ENCODE results near the gene DNAAF9.
"Not testable (repeated sequence)": the region's sequence is repeated elsewhere in the genome, so short reads cannot be mapped to it uniquely, and the experiment has no call there.

DNAAF9 gene
- 30.9 to 37.3 reads per million in 2 donors for total RNA-seq

DNA sequence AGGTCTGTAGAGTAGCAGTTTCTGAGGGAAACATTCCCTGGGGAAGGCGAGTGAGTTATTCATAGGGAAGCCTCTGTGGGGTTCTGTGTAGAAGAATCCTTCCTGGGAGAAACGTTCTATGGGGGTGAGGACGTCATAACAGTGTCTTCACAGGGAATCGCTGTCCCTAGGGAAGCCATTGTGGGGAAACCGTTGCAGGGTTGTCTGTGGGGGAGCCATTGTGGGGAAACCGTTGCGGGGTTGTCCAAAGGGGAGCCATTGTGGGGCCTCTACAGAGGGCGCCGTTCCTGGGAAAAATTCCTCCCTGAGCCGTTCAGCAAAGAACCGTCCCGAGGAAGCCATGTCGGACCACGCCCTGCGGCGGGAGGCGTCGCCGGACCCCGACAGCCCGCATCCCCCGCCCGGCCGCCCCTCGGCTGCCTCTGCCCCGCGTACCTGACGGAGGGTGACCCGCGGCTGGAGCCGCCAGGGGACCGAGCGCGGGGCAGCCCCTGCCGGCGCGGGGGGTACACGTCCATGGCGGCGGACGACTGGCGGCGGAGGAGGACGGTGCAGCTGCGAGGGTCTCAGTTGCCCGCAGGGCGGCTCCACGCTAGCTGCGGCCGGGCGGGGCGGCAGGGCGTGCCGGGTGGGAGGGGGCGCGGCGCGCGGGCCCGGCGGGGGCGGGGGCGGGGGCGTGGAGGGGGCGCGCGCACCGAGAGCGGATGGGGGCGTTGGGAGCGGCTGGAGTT lies at the start of gene DNAAF9:
Gene DNAAF9 (minus strand): TSS at position 630 of the 731 bp plus-strand sequence. CDS start 112 bp downstream, at position 518.
- peak; percentile 58 for DNase-seq

GRCh38 chr20:3456648-3457047 lies 49.2 kb upstream of the DNAAF9 start:
- no peak for DNase-seq

GRCh38 chr20:3454831-3455230 lies 47.4 kb upstream of the DNAAF9 start:
- no peak for DNase-seq

DNA sequence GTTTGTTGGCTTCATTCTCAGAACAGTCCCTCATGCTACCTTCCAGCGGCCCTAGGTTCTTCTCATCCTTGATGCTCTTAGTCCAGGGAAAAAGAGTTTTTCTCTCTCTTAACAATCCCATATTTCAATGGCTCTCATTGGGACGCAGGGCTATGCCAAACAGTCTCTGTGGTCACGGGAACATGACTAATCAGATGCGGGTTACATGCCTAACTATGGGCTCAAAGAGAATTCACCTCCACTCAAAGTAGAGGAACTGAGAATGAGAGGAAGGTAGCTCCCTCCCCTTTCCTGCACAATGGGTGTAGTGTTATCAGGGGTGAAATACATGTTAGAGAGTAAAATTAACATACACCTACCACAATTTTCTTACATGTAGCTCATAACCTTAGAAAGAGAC lies 45.2 kb upstream of the DNAAF9 start:
- DNase-seq: no peak

- no peak for DNase-seq
These were observed 44.7 kb upstream of the DNAAF9 start for GRCh38 chr20:3452136-3452535.

DNA sequence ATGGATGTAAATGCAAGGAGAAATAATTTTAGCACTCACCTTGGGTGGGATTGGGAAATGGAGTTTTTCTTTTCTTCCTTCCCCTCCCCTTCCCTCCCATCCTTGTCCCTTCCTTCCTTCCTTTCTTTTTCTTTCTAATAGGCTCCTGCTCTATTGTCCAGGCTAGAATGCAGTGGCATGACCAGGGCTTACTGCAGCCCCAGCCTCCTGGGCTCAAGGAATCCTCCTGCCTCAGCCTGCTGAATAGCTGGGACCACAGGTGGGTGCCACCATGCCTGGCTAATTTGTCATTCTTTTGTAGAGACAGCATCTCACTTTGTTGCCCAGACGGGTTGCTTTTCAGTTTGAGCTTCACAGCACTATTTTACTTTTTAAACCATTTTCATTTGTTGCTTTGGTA lies 41.9 kb upstream of the DNAAF9 start:
- no peak for DNase-seq

GRCh38 chr20:3447321-3447720 lies 39.9 kb upstream of the DNAAF9 start:
- no peak for DNase-seq

GRCh38 chr20:3446779-3447178 lies 39.3 kb upstream of the DNAAF9 start:
- DNase-seq: no peak

- DNase-seq: no peak
These were observed 29.6 kb upstream of the DNAAF9 start for GRCh38 chr20:3436864-3437574.

DNA sequence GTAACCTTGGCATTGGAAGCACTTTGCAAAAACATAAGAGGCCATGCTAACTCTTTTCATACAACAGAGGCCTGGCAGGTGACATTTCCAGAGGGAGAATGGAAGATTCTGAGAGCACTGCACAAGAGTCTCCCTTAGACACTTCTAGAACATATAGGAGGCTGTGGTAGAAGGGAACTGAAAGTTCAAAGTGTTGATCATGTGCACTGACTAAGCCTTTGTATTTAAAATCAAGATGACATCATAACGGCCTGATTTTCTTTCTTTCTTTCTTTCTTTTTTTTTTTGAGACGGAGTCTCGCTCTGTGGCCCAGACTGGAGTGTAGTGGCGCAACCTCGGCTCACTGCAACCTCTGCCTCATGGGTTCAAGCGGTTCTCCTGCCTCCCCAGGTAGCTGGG lies 26.8 kb upstream of the DNAAF9 start:
- DNase-seq: no peak

GRCh38 chr20:3433744-3434143 lies 26.3 kb upstream of the DNAAF9 start:
- DNase-seq: no peak

DNA sequence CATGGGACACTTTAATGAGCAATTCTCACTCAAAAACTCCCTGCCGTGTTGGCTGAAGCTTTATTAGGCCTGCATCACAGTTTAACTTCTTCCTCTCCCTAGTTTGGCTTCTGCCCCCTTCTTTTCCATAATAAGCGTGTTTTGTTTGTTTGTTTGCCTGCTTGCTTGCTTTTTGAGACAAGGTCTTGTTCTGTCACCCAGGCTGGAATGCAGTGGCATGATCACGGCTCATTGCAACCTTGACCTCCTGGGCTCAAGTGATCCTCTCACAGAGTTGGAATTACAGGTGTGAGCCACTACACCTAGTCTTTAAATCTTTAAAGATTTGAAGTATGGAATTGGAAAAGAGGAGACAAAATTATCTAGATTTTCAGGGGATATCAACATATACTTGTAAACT lies 25.4 kb upstream of the DNAAF9 start:
- no peak for DNase-seq

DNA sequence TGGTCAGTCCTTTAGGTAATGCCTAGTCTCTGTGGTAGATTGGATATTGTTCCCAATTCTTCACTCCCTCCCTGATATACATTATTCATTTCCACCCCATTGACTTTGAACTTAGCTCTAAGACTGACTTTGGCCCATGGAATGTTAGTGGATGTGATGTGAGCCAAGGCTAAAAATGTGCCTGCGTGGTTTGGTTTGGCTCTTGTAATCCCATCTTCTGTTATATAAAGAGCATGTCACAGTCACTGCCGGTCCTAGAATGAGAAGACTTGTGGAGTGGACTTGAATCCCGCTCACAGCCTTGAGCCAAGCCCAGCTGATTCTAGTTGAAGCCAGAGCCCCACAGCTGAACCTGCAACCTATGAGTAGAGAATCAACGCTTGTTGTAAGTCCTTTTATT lies 23.6 kb upstream of the DNAAF9 start:
- DNase-seq: no peak

DNA sequence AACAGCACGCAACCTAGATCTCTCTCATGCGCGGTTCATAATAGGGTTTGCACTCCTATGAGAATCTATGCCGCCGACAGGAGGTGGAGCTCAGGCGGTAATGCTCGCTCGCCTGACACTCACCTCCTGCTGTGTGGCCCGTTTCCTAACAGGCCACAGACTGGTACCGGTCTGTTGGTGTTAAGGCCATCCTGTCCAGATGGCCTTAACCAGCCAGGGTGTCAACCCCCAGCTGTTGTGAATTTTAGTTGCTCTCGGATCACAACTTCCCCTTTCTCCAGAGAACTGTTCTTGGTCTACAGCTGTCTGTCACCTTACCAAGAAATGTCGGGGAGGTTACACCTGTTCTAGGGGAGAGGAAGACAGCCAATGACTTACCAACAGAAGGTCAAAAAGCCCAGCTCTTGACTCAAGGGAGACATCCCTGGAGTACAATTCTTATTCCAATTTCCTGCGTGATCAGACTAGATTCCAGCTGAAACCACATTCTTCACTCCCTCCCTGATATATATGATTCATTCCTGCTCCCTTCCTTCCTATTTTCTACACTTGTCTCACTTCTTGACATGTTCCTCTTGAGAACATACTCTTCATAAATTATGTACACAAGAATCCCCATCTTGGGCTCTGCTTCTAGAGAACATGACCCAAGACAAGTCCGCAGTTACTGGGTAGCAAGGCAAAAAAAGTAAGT lies 23.1 kb upstream of the DNAAF9 start:
- DNase-seq: no peak

DNA sequence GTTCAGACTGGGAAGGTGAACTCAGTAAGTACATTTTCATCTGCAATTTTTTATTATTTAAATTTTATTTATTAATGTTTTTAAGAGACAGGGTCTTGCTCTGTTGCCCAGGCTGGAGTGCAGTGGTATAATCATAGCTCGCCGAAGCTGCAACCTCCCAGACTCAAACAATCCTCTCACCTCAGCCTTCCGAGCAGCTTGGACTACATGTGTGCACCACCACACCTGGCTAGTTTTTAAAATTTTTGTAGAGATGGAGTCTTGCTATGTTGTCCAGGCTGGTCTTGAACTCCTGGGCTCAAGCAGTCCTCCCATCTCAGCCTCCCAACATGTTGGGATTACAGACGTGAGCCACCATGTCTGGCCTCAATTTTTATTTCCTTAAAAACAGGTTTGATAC lies 19.3 kb upstream of the DNAAF9 start:
- not testable (repeated sequence) for DNase-seq

DNA sequence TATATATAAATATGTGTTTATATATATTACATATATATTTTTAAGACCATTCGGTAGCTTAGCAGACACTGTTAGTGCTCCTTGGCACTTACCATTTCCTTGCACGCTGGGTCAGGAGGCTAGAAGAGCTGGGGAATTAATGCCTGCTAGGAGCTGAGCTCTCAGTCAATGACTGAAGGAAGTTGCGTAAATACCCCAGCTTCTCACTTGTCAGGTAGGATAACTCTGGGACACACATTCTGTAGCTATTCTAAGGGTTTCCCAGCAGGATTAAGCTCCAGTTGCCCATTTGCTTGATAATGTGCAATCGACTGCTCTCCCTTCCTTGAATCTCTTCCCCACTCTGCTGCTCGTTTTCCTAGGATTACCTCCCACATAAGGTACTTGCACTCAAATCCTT lies 15.7 kb upstream of the DNAAF9 start:
- no peak for DNase-seq

DNA sequence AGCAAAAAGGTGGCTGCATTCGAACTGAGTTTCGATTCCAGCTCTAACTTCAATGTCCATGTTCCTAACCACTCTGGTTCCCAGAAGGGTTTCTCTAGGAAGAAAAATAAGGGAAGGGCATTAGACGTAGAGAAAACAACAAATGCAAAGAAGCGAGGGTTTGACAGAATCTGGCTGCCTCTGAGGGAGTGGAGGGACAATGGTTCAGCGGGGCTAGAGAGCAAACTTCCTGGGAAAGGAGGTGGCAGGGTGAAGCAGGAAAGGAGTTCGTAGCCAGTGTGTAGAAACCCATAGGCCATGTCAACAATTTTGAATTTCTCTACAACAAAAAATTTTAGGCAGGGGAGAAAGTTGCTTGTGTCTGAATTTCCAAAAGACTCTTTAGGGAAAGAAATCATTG lies 14.5 kb upstream of the DNAAF9 start:
- no peak for DNase-seq

DNA sequence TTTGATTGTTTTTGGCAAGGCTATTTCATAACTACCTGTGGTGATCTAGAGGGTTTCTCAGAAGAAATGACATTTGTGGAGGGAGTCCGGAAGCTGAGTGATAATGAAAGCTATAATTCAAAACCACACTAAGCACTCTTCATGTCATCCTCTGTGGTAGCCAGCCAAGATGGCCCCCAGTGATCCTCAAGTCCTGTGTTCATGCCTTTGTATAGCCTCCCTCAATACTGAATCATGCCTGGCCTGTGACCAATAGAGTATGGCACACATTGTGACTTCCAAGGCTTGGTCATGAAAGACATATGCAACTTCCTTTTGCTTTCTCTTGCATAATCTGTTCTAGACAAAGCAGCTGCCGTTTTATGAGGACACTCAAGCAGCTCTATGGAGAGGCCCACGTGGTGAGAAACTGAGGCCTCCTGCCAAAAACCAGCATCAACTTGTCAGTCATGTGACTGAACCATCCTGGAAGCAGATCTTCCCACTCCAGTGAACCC lies 12.8 kb upstream of the DNAAF9 start:
- no peak for DNase-seq

GRCh38 chr20:3418161-3418560 lies 10.7 kb upstream of the DNAAF9 start:
- DNase-seq: not testable (repeated sequence)

GRCh38 chr20:3414122-3414521 lies 6.7 kb upstream of the DNAAF9 start:
- no peak for DNase-seq

DNA sequence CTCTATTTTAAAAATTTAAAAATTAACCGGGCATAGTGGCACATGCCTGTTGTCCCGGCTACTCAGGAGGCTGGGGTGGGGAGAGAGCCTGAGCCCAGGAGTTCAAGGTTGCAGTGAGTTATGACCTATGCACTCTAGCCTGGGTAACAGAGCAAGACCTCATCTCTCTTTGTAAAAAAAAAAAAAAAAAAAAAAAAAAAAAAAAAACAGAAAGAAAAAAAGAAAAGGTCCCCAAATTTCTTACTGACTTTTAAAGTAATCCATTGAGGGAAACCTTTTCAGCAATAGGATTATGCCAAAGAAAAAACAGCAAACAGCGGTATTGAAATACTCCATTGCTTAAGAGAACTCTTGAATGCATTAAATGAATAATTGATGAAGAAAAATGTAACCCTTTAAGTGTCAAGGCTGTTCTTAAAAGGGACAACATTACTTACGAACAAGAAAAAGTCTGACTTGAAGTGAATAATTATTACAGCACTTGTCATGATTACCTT lies 6.0 kb upstream of the DNAAF9 start:
- no peak for DNase-seq

DNA sequence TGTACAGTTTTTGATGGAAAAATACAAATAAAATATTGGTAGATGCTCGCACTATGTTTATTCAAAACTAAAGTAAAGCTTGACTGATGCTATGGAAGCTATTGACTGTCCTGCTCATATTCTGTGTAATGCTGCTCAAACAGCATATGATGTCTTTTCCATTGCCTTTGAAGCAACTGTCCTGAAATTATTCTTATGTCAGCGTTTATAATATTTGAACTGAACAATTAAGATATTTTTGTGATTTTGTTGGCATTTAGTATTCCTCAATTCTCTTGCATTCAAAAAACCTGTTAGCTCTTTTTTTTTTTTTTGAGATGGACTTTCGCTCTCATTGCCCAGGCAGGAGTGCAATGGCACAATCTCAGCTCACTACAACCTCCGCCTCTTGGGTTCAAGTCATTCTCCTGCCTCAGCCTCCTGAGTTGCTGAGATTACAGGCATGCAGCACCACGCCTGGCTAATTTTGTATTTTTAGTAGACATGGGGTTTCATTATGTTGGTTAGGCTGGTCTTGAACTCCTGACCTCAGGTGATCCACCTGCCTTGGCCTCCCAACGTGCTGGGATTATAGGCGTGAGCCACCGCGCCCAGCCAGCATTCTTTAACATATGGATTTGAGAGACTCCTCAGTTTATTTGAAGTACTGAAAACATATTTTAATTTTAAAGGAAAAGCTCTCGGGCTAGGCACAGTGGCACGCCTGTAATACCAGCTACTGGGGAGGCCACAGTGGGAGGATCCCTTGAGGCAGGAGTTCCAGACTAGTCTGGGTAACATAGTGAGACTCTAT lies 5.3 kb upstream of the DNAAF9 start:
- no peak for DNase-seq

GRCh38 chr20:3410464-3410863 lies 3.0 kb upstream of the DNAAF9 start:
- DNase-seq: no peak

Measured in activated gamma-delta T cell (primary cell).